GM12891 (cell line): ENCODE data around the gene OLFML2A.
"Not testable (repeated sequence)": the region's sequence is repeated elsewhere in the genome, so short reads cannot be mapped to it uniquely, and the experiment has no call there.

Experiments used
- DNase-seq: peaks from one replicate; pipeline ENCODE4 v3.0.0; 2011; ENCODE audit warnings: low spot score; ENCODE audit not compliant: insufficient read length
- FAIRE-seq: peaks from 2 replicates; lab custom pipeline; 2011; peaks lifted over from hg19 to GRCh38; lab: Jason Lieb, UNC
- PAX5 ChIP-seq: IDR thresholded peaks from 2 replicates; pipeline ENCODE4 v1.6.1; 2011; ENCODE audit warnings: low read length, moderate library complexity, mild to moderate bottlenecking; ENCODE audit not compliant: insufficient read depth, severe bottlenecking
- POLR2A ChIP-seq: IDR thresholded peaks from 2 replicates; pipeline ENCODE4 v1.6.1; 2011; ENCODE audit warnings: low read depth, low read length, control low read depth
- POLR2AphosphoS5 ChIP-seq: IDR thresholded peaks from 2 replicates; pipeline ENCODE4 v1.6.1; 2011; ENCODE audit warnings: low read depth, low read length, control low read depth
- POU2F2 ChIP-seq: IDR thresholded peaks from 2 replicates; pipeline ENCODE4 v1.6.1; 2011; ENCODE audit warnings: low read depth, mild to moderate bottlenecking, control low read depth, low read length, moderate library complexity
- SPI1 ChIP-seq: IDR thresholded peaks from 2 replicates; pipeline ENCODE4 v1.6.1; 2011; ENCODE audit warnings: low read depth, low read length, control low read depth
- TAF1 ChIP-seq: IDR thresholded peaks from 2 replicates; pipeline ENCODE4 v1.6.1; 2011; ENCODE audit warnings: low read depth, low read length, control low read depth

Gene OLFML2A

GRCh38 chr9:124835026-124835557, 58.2 kb downstream of the OLFML2A start:
- FAIRE-seq (no peak), DNase-seq (no peak)

DNA sequence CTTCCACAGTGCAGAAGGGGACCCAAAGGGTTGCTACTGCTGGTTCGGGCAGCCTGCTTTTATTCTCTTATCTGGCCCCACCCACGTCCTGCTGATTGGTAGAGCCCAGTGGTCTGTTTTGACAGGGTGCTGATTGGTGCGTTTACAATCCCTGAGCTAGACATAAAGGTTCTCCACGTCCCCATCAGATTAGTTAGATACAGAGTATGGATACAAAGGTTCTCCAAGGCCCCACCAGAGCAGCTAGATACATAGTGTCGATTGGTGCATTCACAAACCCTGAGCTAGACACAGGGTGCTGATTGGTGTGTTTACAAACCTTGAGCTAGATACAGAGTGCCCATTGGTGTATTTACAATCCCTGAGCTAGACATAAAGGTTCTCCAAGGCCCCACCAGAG, 61.2 kb downstream of the OLFML2A start:
- not testable (repeated sequence) for FAIRE-seq, DNase-seq

More at GRCh38 chr9:124835026-124835557, 58.2 kb downstream of the OLFML2A start:
- TF ChIP-seq TAF1 (no peak), SPI1 (no peak), PAX5 (no peak), POLR2AphosphoS5 (no peak), POLR2A (no peak), POU2F2 (no peak)

DNA sequence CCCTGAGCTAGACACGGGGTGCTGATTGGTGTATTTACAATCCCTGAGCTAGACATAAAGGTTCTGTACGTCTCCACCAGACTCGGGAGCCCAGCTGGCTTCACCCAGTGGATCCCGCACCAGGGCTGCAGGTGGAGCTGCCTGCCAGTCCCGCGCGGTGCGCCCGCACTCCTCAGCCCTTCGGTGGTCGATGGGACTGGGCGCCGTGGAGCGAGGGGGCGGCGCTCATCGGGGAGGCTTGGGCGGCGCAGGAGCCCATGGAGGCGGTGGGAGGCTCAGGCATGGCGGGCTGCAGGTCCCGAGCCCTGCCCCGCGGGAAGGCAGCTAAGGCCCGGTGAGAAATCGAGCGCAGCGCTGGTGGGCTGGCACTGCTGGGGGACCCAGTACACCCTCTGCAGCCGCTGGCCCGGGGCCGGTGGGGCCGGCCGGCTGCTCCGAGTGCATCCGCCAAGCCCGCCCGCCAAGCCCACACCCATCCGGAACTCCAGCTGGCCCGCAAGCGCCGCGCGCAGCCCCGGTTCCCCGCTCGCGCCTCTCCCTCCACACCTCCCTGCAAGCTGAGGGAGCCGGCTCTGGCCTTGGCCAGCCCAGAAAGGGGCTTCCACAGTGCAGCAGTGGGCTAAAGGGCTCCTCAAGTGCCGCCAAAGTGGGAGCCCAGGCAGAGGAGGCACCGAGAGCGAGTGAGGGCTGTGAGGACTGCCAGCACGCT, 61.8 kb downstream of the OLFML2A start:
- not testable (repeated sequence) for FAIRE-seq

GRCh38 chr9:124839612-124840299, 62.8 kb downstream of the OLFML2A start:
- FAIRE-seq (no peak), DNase-seq (no peak)
- no peak for TF ChIP-seq PAX5
- TF ChIP-seq POLR2A: no peak
- TF ChIP-seq SPI1: no peak
- TF ChIP-seq POLR2AphosphoS5: no peak
- no peak for TF ChIP-seq POU2F2
- no peak for TF ChIP-seq TAF1

More for the DNA sequence above, 61.8 kb downstream of the OLFML2A start:
- not testable (repeated sequence) for DNase-seq

- no peak for DNase-seq
- FAIRE-seq: no peak
- TF ChIP-seq SPI1: no peak
- no peak for TF ChIP-seq POLR2AphosphoS5
- no peak for TF ChIP-seq POU2F2
- TF ChIP-seq TAF1: no peak
- no peak for TF ChIP-seq PAX5
- TF ChIP-seq POLR2A: no peak
Measured at GRCh38 chr9:124840300-124840833, 63.4 kb downstream of the OLFML2A start.

DNA sequence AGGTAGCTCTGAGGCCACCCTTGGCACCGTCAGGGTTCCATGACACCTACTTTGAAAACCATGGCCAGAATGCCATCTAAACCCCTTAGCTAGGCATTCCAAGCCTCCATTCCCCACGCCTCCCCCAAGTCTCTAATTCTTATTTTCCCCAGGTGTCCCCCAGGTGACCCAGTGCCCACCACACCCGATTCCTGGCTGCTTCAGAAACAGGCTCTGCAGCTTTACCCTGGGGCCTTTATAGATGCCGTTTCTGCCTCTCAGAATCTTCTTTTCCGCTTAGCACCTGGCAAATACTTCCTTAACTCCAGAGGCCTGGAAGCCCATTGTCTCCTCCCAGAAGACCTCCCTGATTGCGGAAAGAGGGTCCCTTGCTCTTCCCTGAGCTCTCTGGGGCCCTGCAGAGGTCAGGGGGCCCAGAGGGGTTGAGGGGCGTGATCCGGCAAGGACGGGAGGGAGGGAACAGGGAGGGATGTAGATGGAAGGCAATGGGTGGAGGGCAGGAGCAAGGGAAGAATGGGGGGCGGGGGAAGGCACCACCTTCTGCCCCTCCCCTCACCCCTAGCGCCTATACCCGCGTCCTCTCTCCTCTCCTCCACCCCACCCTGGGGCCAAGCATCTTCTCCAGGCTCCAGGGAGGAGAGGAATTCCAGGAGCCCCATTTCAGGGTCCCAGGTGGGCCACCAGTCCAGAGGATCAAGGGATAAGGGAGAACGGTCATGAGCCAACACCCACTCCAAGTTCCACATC, 64.3 kb downstream of the OLFML2A start:
- FAIRE-seq (no peak), DNase-seq (no peak)
- TF ChIP-seq SPI1 (no peak), POLR2AphosphoS5 (no peak), TAF1 (no peak), POU2F2 (no peak), PAX5 (no peak), POLR2A (no peak)

GRCh38 chr9:124843456-124844034, 66.6 kb downstream of the OLFML2A start:
- TF ChIP-seq SPI1 (no peak), POLR2AphosphoS5 (no peak), TAF1 (no peak), POLR2A (no peak), PAX5 (no peak), POU2F2 (no peak)
- no peak for FAIRE-seq
- no peak for DNase-seq

DNA sequence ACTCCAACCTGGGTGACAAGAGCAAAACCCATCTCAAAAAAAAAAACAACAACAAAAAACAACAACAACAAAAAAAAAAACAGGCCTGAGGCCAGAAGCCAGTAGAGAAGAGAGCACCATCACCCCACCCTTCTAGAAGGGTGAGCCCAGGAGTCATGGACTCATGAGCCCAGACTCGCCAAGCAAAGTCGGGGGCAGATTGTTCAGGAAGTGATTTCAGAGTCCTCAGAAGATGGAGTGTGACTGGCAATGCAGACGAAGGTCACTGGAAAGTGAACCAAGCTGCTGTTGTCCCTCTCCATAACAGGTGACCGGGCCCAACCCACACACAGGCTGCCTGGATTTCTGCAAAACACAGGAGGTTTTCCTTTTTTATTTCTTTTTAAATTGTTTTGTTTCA, 67.4 kb downstream of the OLFML2A start:
- TF ChIP-seq POLR2A (no peak), TAF1 (no peak), PAX5 (no peak), SPI1 (no peak), POU2F2 (no peak), POLR2AphosphoS5 (no peak)
- DNase-seq: no peak
- FAIRE-seq: no peak

DNA sequence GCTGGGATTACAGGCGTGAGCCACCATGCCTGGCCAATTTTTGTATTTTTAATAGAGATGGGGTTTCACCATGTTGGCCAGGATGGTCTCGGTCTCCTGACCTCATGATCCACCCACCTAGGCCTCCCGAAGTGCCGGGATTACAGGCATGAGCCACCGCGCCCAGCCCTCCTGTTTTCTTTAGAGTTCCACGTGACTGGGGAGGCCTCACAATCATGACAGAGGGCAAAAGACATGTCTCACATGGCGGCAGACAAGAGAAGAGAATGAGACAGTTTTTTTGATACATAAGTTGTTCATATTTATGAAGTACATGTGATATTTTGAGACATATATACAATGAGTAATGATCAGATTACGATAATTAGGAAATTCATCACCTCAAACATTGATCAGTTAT, 69.5 kb downstream of the OLFML2A start:
- FAIRE-seq, DNase-seq: not testable (repeated sequence)

GRCh38 chr9:124846969-124847368, 70.0 kb downstream of the OLFML2A start:
- FAIRE-seq: no peak
- TF ChIP-seq TAF1 (no peak), SPI1 (no peak), POLR2AphosphoS5 (no peak), PAX5 (no peak), POU2F2 (no peak), POLR2A (no peak)
- DNase-seq: no peak

GRCh38 chr9:124849801-124850200, 72.9 kb downstream of the OLFML2A start:
- FAIRE-seq (no peak), DNase-seq (no peak)
- TF ChIP-seq POLR2AphosphoS5 (no peak), POU2F2 (no peak), TAF1 (no peak), POLR2A (no peak), SPI1 (no peak), PAX5 (no peak)
